Adipocyte (in vitro differentiated cells): ENCODE measurements around the gene IGFBP3.
"Not testable (repeated sequence)": the region's sequence is repeated elsewhere in the genome, so short reads cannot be mapped to it uniquely, and the experiment has no call there.

Experiments
- DNase-seq: peaks from one replicate; pipeline ENCODE4 v3.0.0-alpha.2; 2015; ENCODE audit warnings: low read depth
- H3K27me3 ChIP-seq: replicated peaks from 2 replicates; pipeline ENCODE4 v1.7.0; 2013; ENCODE audit warnings: mild to moderate bottlenecking, low read length, moderate library complexity; ENCODE audit not compliant: control insufficient read depth, insufficient read depth
- H3K36me3 ChIP-seq: 2 replicates; pipeline ENCODE4 v1.7.0; 2013; ENCODE audit warnings: low read length, mild to moderate bottlenecking, moderate library complexity; ENCODE audit not compliant: control insufficient read depth, insufficient read depth, severe bottlenecking
- H3K4me1 ChIP-seq: 2 replicates; pipeline ENCODE4 v1.7.0; 2013; ENCODE audit warnings: mild to moderate bottlenecking, low read length, moderate library complexity; ENCODE audit not compliant: control insufficient read depth, insufficient read depth
- H3K4me3 ChIP-seq: 2 replicates; pipeline ENCODE4 v1.7.0; 2013; ENCODE audit warnings: mild to moderate bottlenecking, low read length, moderate library complexity
- H3K9ac ChIP-seq: 2 replicates; pipeline ENCODE4 v1.7.0; 2013; ENCODE audit warnings: mild to moderate bottlenecking, low read length, moderate library complexity
- H3K9me3 ChIP-seq: 2 replicates; pipeline ENCODE4 v1.7.0; 2013; ENCODE audit warnings: mild to moderate bottlenecking, low read length, moderate library complexity; ENCODE audit not compliant: control insufficient read depth

IGFBP3 gene, protein sequence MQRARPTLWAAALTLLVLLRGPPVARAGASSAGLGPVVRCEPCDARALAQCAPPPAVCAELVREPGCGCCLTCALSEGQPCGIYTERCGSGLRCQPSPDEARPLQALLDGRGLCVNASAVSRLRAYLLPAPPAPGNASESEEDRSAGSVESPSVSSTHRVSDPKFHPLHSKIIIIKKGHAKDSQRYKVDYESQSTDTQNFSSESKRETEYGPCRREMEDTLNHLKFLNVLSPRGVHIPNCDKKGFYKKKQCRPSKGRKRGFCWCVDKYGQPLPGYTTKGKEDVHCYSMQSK

DNA sequence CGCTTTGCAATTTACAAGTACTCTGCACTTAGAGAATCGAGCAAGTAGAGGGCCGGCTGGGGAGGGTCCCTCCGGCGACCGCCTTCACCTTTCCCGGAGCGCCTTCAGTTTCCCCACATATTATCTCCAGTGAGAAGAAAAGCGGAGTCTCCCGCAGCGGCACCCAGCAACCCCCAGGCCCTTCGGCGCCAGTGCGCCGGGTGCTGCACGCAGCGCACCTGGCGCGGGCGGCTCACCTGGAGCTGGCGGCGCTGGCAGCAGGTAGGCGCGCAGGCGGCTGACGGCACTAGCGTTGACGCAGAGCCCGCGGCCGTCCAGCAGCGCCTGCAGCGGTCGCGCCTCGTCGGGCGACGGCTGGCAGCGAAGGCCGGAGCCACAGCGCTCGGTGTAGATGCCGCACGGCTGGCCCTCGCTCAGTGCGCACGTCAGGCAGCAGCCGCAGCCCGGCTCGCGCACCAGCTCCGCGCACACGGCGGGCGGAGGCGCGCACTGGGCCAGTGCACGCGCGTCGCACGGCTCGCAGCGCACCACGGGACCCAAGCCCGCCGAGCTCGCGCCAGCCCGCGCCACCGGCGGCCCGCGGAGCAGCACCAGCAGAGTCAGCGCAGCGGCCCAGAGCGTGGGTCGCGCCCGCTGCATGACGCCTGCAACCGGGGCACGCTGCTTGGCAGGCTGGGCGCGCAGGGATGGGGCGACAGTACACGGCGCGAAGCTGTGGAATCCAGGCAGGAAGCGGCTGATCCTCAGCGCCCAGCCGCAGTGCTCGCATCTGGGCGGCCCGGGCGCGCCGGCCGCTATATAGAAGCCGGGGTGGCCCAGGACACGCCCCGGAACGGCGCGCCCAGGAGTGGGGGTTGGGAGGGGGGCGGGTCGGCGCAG lies at the start of gene IGFBP3:
Gene IGFBP3, minus strand, starts transcription at position 771 of the 879 bp plus-strand sequence. Its CDS starts 132 bp downstream, at position 639.
- peak within 1 kb of the TSS; percentile 73 for H3K9ac ChIP-seq
- H3K9me3 ChIP-seq, result no peaks in the 10 kb centered on the region
- peak; percentile 72 for DNase-seq
- H3K27me3 ChIP-seq, result no peaks in the 10 kb centered on the region
- H3K36me3 ChIP-seq, result peaks cover 16% of the 10 kb centered on the region
- peaks cover 64% of the 10 kb centered on the region for H3K4me1 ChIP-seq
- H3K4me3 ChIP-seq, result peak within 1 kb of the TSS; percentile 82

DNA sequence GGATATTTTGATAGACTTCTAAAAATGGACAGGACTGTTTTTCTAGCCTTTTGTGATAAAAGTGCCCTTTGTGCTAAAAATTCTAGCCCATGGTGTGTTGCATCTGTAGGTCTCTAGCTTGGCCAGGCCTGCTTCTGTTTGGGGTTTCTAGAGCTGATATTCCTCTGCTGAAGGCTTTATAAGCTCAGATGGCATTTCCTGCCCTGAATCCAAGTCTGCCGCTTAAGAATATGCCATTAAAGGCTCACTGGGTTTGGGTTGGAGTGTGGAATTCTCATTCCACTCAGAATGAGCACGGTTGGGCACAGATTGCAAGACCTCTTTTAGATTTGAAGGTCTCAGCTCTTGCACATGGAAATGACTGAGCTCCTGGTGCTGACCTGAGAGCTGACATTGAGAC lies 49.4 kb upstream of the IGFBP3 start:
- Histone ChIP-seq H3K9ac (no peak overlapping the region), H3K36me3 (no peaks in the 10 kb centered on the region), H3K4me3 (no peak overlapping the region), H3K9me3 (no peaks in the 10 kb centered on the region), H3K27me3 (peaks cover 4% of the 10 kb centered on the region), H3K4me1 (no peaks in the 10 kb centered on the region)
- DNase-seq, result peak; percentile 22

DNA sequence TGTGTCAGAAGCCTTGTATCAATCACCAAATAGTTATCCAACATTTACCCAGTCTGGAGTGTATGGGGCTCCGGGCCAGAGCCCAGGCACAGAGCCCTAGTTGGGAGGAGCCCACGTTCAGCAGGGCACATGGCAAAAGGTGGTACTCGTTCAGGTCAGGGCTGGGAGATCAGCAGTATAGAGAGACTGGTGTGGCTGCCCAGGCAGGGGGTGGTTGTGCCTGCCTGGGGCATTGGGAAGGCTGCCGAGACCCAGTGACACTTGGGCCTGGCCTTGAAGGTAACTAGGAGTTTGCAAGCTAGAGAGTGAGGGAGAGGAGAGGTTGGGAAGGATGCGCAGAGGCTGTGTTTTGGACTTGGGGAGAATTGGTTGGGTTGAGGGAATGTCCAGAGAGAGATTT lies 48.9 kb upstream of the IGFBP3 start:
- H3K4me1 ChIP-seq, result no peaks in the 10 kb centered on the region
- peaks cover 4% of the 10 kb centered on the region for H3K27me3 ChIP-seq
- H3K9ac ChIP-seq, result no peak overlapping the region
- H3K36me3 ChIP-seq, result no peaks in the 10 kb centered on the region
- DNase-seq, result no peak
- no peak overlapping the region for H3K4me3 ChIP-seq
- H3K9me3 ChIP-seq, result no peaks in the 10 kb centered on the region

DNA sequence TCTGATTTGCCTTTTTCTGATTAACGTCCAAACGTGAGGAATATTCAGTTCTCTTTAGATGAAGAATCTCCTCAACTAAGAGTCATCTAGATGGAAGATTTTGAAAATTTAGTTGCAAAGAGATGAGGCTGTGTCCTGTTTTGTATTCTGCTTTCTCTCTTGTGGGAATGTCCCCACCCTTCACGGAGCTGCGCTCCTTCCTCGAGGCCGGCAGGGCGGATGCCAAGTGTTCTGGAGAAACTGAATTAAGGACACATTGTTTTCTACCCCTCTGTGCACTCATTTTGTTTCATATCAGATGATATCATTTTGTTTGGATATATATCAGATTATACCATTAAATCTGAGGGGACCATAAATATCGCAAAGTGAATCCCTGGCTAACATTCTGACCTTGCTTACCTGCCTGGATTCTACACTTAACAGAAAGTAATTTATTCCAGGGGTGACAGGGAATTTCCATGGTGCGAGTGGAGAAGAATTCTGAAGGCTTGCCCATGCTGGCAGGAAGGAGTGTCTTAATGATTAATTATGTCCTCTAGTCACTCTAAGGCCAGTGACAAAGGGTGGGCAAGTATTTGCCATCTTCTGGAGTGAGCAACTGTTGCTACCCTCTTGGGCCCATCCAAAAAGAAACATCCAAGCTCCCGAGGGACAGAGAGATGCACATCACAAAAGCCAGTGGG lies 47.9 kb upstream of the IGFBP3 start:
- H3K9me3 ChIP-seq, result no peaks in the 10 kb centered on the region
- H3K9ac ChIP-seq, result no peak overlapping the region
- peaks cover 4% of the 10 kb centered on the region for H3K27me3 ChIP-seq
- no peaks in the 10 kb centered on the region for H3K4me1 ChIP-seq
- no peak overlapping the region for H3K4me3 ChIP-seq
- DNase-seq, result no peak
- no peaks in the 10 kb centered on the region for H3K36me3 ChIP-seq

DNA sequence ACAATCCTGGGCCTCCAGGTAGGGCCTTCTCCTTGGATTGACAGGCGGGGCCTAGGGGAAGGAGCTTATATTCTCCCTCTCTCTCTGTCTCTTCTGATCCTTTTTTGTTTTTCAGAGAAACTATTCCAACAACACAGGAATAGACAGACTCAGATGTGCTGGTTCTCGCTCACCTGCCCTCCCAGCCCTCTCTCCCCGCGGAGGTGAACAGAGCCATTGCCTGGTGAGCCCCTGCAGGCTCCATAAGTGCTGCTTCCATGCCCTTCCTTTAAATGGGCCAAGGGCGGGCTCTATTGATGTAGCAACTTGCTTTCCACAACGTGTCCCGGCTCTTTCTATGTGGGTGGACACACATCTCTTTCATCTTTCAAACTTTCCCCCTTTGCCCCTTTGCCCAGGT lies 47.2 kb upstream of the IGFBP3 start:
- Histone ChIP-seq H3K9me3 (no peaks in the 10 kb centered on the region), H3K9ac (no peak overlapping the region), H3K4me3 (no peak overlapping the region), H3K36me3 (no peaks in the 10 kb centered on the region), H3K27me3 (peaks cover 4% of the 10 kb centered on the region), H3K4me1 (no peaks in the 10 kb centered on the region)
- DNase-seq, result no peak

DNA sequence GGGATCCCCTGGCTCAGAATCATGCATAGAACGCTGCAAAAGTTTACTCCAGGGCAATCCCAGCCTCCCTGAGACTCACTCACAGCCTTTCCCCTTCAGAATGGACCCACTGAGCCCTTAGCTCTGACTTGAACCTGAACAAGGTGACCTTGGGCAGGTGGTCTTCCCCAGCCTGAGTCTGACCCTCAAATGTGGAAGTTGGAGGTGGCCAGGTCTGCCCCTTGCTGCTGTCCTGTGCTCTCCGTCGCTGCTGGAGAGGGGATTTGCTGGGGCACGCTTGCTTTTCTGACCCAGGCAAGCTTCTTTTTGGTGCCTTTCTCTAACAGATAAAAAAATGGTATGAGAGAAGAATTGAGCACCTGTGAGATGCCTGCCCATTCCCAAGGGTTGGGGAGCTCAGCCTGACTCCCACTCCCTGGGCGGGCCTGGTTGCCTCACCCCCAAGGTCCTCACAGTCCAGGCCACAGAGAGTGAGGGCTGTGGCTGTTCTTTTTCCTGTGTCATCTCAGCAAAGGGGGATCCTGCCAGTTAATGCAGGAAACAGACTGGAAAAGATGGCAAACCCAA lies 46.6 kb upstream of the IGFBP3 start:
- Histone ChIP-seq H3K27me3 (peaks cover 4% of the 10 kb centered on the region), H3K4me1 (no peaks in the 10 kb centered on the region), H3K4me3 (no peak overlapping the region), H3K9ac (no peak overlapping the region), H3K9me3 (no peaks in the 10 kb centered on the region), H3K36me3 (no peaks in the 10 kb centered on the region)
- no peak for DNase-seq

DNA sequence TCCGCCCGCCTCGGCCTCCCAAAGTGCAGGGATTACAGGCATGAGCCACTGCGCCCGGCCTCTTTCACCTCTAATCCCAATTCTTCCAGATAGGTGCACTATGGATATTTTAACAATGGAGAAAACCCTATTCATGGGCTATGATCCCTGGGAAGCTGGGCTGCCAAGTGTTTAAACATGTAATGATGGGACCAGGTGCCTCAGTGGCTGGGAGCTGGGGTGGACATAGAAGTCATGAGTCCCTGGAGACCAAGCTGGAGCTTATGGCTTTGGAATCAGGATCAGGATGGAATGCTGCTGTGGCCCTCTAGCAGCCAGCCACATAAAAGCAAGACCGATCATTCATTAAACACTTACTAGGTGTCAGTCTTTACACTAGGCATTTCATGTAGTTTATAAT lies 41.8 kb upstream of the IGFBP3 start:
- Histone ChIP-seq H3K4me1 (no peaks in the 10 kb centered on the region), H3K4me3 (no peak overlapping the region), H3K36me3 (no peaks in the 10 kb centered on the region), H3K9me3 (no peaks in the 10 kb centered on the region), H3K27me3 (peaks cover 4% of the 10 kb centered on the region), H3K9ac (no peak overlapping the region)
- DNase-seq, result no peak

DNA sequence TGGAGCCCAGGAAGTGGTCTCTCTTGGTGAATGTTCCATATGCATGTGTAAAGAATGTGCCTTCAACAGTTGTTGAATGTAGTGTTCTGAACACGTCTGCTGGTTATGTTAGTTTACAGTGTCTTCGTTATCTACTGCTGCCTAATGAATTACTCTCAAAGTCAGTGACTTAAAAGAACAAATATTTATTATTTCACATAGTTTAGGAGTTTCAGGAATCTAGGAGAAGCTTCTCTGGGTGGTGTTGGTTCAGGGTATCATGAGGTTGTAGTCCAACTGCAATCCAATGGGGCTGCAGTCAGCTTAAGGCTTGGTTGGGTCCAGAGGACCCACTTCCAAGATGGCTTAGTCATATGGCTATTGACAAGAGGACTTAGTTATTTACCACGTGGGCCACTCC lies 36.6 kb upstream of the IGFBP3 start:
- Histone ChIP-seq H3K4me3 (no peak overlapping the region), H3K4me1 (no peaks in the 10 kb centered on the region)
- DNase-seq, result no peak

DNA sequence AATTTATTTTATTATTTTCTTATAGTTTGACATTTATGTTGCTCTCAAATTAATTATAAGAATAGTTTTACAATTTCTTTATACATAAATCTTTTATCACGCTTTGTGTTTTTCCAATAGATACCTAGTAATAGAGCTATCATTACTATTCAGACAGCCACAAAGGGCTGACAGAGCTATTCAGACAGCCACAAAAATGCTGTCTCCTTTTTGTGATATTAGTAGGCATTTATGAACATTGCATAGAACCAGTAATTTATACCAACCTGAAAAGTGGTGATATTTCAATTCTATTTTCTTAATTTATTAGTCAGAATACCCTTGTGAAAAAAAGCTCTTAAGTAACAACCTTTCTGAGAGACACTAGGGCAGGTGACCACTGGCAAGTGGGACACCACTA lies 34.2 kb upstream of the IGFBP3 start:
- peaks cover 8% of the 10 kb centered on the region for H3K9me3 ChIP-seq
- H3K9ac ChIP-seq, result no peak overlapping the region
- H3K27me3 ChIP-seq, result no peaks in the 10 kb centered on the region
- H3K36me3 ChIP-seq, result no peaks in the 10 kb centered on the region
- no peak overlapping the region for H3K4me3 ChIP-seq
- no peaks in the 10 kb centered on the region for H3K4me1 ChIP-seq
- no peak for DNase-seq

More for the DNA sequence above, 36.6 kb upstream of the IGFBP3 start:
- Histone ChIP-seq H3K9ac (no peak overlapping the region), H3K27me3 (no peaks in the 10 kb centered on the region), H3K36me3 (no peaks in the 10 kb centered on the region), H3K9me3 (peaks cover 8% of the 10 kb centered on the region)

DNA sequence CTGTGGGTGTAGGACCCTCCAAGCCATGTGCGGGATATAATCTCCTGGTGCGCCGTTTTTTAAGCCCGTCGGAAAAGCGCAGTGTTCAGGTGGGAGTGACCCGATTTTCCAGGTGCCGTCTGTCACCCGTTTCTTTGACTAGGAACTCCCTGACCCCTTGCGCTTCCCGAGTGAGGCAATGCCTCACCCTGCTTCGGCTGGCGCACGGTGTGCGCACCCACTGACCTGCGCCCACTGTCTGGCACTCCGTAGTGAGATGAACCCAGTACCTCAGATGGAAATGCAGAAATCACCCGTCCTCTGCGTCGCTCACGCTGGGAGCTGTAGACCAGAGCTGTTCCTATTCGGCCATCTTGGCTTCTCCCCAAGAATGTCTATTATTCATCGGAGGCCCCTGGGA lies 32.0 kb upstream of the IGFBP3 start:
- DNase-seq, H3K36me3 ChIP-seq, H3K4me3 ChIP-seq, H3K4me1 ChIP-seq, H3K9ac ChIP-seq, H3K27me3 ChIP-seq, H3K9me3 ChIP-seq: not testable (repeated sequence)

DNA sequence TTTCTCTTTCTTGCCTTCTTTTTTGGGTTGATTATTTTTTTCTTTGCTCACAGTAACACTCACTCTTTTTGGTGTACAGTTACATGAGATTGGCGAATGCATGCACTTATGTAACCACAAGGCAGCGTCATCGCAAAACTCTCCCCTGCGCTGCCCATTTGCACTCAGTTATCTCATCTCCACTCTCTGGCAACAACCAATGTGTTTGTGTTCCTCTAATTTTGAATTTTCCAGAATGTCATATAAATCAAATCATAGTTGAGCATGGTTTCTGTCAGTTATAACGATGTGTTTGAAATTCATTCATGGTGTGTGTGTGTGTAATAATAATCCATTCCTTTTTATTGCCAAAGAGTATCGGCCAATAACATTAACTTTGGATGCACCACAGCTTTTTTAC lies 23.0 kb upstream of the IGFBP3 start:
- no peak for DNase-seq
- no peaks in the 10 kb centered on the region for H3K9me3 ChIP-seq

More for the DNA sequence above, 23.0 kb upstream of the IGFBP3 start:
- no peaks in the 10 kb centered on the region for H3K36me3 ChIP-seq
- no peak overlapping the region for H3K9ac ChIP-seq
- H3K4me1 ChIP-seq, result no peaks in the 10 kb centered on the region
- H3K4me3 ChIP-seq, result no peak overlapping the region
- no peaks in the 10 kb centered on the region for H3K27me3 ChIP-seq
